Measurements from ENCODE around the gene PLIN3.
"Not testable (repeated sequence)": the region's sequence is repeated elsewhere in the genome, so short reads cannot be mapped to it uniquely, and the experiment has no call there.

PLIN3 gene

DNA sequence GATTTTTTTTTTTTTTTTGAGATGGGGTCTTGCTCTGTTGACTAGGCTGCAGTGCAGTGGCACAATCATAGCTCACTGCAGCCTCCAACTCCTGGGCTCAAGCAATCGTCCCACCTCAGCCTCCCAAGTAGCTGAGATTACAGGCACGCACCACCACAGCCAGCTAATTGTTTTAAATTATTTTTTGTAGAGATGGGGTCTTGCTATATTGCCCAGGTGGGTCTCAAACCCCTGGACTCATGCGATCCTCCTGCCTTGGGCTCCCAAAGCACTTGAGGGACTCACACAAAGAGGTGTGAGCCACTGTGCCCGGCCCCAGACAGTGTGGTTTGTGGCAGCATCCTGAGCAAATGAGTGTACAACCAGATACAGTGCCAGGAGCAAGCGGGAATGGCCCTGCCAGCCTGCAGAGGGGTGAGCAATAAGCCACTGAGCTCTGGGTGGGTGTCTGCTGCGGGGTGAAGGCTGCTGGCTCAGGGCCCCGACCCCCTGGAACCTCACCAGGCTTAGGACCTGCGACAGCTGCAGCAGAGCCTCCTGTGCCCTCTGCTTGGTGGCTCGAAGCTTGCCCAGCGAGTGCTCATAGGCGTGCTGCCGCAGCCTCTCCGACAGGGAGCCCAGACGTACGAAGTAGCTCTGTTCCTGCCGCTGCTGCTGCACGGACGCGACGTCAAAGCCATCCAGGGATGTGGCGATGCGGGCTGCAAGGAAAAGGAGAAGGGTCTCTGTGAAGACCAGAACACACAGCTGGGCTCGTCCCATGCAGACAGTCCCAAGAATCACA, 20.1 kb downstream of the PLIN3 start:
- DNase-seq (ENCODE audit: low spot score), result no peak

DNA sequence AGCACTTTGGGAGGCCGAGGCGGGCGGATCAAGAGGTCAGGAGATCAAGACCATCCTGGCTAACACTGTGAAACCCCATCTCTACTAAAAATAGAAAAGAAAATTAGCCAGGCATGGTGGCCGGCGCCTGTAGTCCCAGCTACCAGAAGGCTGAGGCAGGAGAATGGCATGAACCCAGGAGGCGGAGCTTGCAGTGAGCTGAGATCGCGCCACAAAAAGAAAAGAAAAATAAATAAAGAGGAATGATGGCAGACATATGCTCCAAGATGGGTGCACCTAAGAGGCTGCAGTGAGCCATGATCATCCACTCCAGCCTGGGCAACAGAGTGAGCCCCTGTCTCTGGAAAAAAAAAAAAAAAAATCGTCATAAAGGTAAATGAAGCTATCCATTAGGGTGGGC, 21.5 kb downstream of the PLIN3 start:
- DNase-seq (ENCODE audit: low spot score), result not testable (repeated sequence)

- no peak for DNase-seq (ENCODE audit: low spot score)
Observed at GRCh38 chr19:4844348-4845179, 22.9 kb downstream of the PLIN3 start.

DNA sequence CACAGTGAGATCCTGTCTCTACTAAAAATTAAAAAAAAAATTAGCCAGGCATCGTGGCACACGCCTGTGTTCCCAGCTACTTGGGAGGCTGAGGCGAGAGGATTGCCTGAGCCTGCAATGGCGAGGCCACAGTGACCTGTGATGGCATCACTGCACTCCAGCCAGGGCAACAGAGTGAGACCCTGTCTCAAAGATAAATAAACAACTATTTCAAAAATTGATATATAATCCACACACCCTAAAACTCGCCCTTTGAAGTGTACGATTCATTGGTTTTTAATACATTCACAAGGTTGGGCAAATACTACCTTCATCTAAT, 23.9 kb downstream of the PLIN3 start:
- no peak for DNase-seq (ENCODE audit: low spot score)

DNA sequence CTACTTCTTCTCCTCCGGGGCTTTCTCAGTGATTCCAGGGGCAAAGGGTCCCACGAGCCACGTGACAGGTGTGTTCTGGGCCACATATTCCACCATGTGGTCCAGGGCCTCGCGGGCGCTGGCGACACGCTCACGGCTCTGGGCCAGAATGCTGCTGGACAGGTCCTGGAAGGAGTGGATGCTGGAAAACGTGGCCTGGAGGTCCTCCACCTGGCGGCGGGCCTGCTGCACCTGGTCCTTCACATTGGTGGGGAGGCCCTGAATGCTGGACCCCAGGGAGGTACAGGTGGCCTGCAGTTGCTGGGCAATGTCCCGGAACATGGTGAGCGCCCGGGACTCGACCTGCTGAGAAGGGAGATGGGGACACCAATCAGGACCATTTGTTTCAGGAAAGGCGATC, 28.3 kb downstream of the PLIN3 start:
- no peak for DNase-seq (ENCODE audit: low spot score)

- DNase-seq (ENCODE audit: low spot score), result no peak
Observed at GRCh38 chr19:4832776-4833175, 34.7 kb downstream of the PLIN3 start.

DNA sequence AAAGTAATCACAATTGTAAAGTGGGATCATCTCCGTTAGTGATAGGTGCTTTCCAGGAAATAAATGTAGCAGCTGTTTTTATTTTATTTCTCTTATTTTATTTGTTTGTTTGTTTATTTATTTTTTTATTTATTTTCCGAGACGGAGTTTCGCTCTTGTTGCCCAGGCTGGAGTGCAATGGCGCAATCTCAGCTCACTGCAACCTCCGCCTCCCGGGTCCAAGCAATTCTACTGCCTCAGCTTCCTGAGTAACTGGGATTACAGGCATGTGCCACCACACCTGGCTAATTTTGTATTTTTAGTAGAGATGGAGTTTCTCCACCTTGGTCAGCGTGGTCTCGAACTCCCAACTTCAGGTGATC, 35.5 kb downstream of the PLIN3 start:
- not testable (repeated sequence) for DNase-seq (ENCODE audit: low spot score)

GRCh38 chr19:4831304-4831978, 36.0 kb downstream of the PLIN3 start, which contains the start of gene TICAM1:
Gene TICAM1 (minus strand): TSS chr19:4831712. CDS start chr19:4818377, 13,335 bp downstream.
- DNase-seq (ENCODE audit: low spot score), result peak; percentile 55

GRCh38 chr19:4830768-4831265, 36.6 kb downstream of the PLIN3 start:
- DNase-seq (ENCODE audit: low spot score), result no peak

GRCh38 chr19:4830332-4830731, 37.1 kb downstream of the PLIN3 start:
- DNase-seq (ENCODE audit: low spot score), result no peak

- no peak for DNase-seq (ENCODE audit: low spot score)
Observed at GRCh38 chr19:4829001-4829712, 38.3 kb downstream of the PLIN3 start.

DNA sequence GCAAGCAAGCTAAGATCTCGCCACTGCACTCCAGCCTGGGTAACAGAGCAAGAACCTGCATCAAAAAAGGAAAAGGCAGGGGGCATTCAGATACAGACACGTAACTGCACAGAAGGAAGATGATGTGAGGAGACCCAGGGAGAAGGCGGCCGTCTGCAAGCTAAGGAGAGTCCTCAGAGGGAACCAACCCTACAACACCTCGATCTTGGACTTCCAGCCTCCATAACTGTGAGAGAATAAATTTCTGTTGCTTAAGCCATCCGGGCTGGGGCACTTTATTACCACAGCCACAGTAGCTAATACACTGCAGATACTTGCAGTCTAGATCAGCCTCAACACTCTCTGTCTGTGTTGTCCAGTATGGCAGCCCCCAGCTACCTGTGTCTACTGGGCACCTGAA, 43.9 kb downstream of the PLIN3 start:
- DNase-seq (ENCODE audit: low spot score), result no peak

- not testable (repeated sequence) for DNase-seq (ENCODE audit: low spot score)
Observed at GRCh38 chr19:4822354-4822753, 45.1 kb downstream of the PLIN3 start.

DNA sequence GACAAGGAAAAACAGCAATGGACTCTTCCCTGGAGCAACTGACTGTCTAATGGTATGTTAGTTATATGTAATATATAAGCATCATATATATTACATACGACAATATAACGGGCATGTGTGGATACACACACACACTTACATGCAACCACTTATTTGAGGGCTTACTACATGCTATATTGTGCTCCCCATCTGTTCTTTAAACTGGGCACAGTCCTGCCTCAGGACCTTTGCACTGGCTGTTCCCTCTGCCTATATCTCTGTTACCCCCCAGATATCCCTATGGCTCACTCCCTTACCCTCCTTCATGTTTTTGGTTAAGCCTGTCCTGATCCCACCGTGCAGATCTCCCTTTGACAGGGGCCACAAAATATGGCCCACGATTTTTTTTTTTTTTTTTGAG, 46.2 kb downstream of the PLIN3 start:
- no peak for DNase-seq (ENCODE audit: low spot score)

DNA sequence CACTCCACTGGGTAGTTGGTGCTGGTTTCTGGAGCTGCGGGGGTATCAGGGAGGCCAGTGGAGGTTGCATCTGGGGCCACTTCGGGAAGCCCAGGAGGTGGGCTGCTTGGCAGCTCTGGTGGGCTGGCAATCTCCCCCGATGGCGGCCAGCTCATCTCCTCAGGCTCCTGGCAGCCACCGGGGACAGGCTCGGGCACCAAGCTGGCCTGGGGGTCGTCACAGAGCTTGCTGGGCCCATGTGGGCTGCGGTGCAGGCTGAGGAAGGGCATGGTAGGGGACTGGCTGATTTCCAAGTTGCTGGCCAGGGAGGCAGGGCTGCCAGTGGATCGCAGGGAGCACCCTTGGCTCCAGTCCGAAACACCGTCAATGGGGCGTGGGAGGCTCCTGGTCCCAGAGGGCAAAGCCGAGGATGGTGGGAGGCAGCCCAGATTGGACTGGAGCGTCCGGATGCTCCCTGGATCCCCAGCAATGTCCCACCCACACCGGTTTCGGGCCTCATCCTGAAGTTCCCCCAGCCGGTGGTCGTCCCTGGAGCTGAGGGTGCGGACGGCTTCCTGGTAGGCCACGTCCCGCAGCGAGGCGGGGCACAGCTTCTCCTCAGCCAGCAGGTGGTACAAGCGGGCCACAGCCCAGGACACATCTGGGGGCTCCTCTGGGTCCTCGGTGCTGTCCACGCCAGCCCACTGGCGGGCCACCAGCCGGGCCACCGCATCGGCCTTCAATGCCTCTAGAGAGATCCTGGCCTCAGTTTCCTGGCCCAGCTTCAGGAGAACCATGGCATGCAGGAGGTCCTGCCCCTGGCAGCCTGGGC, 49.8 kb downstream of the PLIN3 start:
- DNase-seq (ENCODE audit: low spot score), result no peak

- no peak for DNase-seq (ENCODE audit: low spot score)
Observed at GRCh38 chr19:4816950-4817278, 50.6 kb downstream of the PLIN3 start.

- DNase-seq (ENCODE audit: low spot score), result no peak
Observed at GRCh38 chr19:4816202-4816949, 51.1 kb downstream of the PLIN3 start.

DNA sequence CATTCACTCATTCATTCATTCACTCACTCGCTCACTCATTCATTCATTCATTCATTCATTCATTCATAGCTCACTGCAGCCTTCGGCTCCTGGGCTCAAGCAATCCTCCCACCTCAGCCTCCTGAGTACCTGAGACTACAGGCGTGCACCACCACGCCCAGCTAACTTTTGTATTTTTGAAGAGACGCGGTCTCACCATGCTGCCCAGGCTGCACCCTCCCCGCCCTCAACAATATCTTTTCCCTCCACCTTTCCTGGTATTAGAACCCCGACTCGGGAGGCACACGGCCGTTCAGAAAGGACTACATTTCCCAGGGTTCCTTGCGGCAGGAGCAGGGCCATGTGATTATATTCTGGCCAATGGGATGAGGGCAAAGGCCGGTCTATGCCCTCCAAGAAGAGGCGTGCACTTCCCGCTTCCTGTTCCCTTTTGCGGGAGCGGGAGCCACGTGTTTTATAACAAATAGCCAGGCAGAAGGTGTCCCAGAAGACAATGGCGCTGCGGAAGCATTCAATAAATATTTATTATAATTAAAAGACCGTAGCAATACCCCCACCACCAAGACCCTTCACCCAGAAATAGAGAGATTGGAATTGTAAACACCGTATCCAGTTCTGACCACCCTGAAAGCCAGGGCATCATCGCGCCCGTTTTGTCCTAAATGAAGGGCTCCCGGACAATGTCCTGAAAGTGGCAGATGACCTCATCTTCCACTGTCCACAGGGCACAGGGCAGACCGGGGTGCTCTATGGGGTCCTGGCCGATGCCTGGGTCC, 51.9 kb downstream of the PLIN3 start:
- DNase-seq (ENCODE audit: low spot score), result peak; percentile 84

DNA sequence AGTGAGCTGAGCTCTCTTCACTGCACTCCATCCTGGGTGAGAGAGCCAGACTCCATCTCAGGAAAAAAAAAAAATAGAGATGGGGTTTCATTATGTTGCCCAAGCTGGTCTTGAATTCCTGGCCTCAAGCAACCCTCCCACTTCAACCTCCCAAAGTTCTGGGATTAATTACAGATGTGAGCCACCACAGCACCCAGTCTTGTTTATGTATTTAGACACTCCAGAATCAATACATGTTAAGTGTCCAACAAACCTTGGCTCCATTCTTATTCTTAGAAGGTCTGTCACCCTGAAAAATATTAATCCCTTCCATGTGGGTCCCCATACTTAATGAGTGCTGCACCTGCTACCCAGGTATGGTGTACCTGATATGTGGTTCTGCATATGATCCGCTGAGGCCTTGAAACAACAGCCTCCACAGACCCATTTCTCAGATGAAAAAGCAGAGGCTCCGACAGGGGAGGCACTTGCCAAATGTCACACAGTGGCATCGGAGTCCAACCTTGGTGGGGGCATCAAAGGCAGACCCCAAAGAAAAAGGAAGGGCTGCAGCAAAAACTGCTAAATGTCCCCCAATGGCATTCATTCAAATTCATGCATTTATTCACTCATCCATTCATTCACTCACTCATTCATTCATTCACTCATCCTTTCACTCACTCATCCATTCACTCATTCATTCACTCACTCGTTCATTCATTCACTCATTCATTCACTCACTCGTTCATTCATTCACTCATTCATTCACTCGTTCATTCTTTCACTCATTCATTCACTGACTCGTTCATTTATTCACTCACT, 52.6 kb downstream of the PLIN3 start:
- no peak for DNase-seq (ENCODE audit: low spot score)
